ENCODE measurements around the gene STH. TPM values are rescaled to one million over a fixed set of nuclear protein-coding genes. Genes with fewer than 3 reads are reported as not detected.

The STH gene
- total and polyA plus RNA-seq, 12 donors, result not detected

DNA sequence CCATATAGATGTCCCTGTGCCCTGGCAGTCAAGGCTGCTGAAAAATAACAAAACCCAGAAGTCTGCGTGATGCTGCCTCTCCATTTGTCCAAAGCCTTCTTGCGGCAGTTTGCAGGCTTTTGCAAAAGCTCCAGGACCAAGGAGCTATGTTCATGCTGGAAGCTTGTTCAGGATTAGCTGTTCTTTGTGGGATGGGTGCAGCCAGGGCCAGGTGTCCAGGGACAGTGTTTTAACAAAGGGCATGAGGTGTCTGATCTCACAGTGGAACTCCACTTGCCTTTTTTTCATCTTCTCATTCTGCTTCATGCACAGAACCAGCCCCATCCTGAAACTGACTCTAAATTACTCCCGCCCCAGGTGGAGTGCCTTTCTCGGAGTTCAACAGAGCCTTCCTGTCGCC lies 31.7 kb upstream of the STH start:
- Histone ChIP-seq H3K27me3 (peaks cover 0 to 4% (median 0%) of the 10 kb centered on the region in 7 donors), H3K36me3 (no peaks in the 10 kb centered on the region), H3K27ac (no peak overlapping the region), H3K9me3 (peaks cover 0 to 2% (median 0%) of the 10 kb centered on the region in 11 donors), H3K4me1 (peaks cover 0 to 6% (median 0%) of the 10 kb centered on the region in 9 donors), H3K4me3 (no peak overlapping the region)
- ATAC-seq (no peak), DNase-seq (no peak)
- TF ChIP-seq, protein P1, sequence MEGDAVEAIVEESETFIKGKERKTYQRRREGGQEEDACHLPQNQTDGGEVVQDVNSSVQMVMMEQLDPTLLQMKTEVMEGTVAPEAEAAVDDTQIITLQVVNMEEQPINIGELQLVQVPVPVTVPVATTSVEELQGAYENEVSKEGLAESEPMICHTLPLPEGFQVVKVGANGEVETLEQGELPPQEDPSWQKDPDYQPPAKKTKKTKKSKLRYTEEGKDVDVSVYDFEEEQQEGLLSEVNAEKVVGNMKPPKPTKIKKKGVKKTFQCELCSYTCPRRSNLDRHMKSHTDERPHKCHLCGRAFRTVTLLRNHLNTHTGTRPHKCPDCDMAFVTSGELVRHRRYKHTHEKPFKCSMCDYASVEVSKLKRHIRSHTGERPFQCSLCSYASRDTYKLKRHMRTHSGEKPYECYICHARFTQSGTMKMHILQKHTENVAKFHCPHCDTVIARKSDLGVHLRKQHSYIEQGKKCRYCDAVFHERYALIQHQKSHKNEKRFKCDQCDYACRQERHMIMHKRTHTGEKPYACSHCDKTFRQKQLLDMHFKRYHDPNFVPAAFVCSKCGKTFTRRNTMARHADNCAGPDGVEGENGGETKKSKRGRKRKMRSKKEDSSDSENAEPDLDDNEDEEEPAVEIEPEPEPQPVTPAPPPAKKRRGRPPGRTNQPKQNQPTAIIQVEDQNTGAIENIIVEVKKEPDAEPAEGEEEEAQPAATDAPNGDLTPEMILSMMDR (IDR thresholded peaks at IDR 0.05), result no peak
- WGBS, 2 donors, result 82 to 86% methylated on average over 5 of the region's 5 CpGs
- intact Hi-C loops (cut with DNase I), result no loop called here

DNA sequence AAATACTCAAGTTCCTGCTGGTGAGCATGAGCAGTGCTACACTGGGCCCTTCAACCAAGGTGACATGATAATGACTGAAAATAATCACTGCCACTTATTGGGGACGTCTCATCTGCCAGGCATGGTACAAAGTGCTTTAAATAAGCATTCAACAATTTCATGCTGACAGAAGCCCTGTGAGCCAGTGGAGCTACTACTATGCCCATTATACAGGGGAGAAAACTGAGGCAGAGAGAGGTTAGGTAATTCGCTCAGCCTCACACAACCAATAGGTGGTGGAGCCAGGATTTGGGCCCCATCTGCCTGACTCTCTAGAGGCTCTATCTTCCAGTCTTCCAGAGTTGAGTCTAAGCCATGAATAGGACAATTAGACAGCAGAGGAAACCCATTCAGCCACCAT lies 30.3 kb upstream of the STH start:
- peaks cover 0 to 4% (median 0%) of the 10 kb centered on the region in 7 donors for H3K27me3 ChIP-seq
- H3K4me1 ChIP-seq, result peaks cover 0 to 6% (median 0%) of the 10 kb centered on the region in 9 donors
- WGBS, 2 donors, result 76 to 79% methylated on average over 2 of the region's 2 CpGs
- H3K27ac ChIP-seq, result no peak overlapping the region
- peaks cover 0 to 5% (median 0%) of the 10 kb centered on the region in 11 donors for H3K9me3 ChIP-seq
- H3K4me3 ChIP-seq, result no peak overlapping the region
- ATAC-seq, result no peak
- TF ChIP-seq, protein P1 (IDR thresholded peaks at IDR 0.05), result no peak
- no peak for DNase-seq
- intact Hi-C loops (cut with DNase I), result no loop called here
- H3K36me3 ChIP-seq, result no peaks in the 10 kb centered on the region

- H3K4me3 ChIP-seq, result no peak overlapping the region
- H3K27me3 ChIP-seq, result peaks cover 0 to 4% (median 0%) of the 10 kb centered on the region in 7 donors
- TF ChIP-seq, protein P1 (IDR thresholded peaks at IDR 0.05), result no peak
- H3K27ac ChIP-seq, result no peak overlapping the region
- intact Hi-C loops (cut with DNase I), result no loop called here
- peaks cover 0 to 6% (median 0%) of the 10 kb centered on the region in 9 donors for H3K4me1 ChIP-seq
- peaks cover 0 to 5% (median 0%) of the 10 kb centered on the region in 11 donors for H3K9me3 ChIP-seq
- ATAC-seq, result no peak
- no peaks in the 10 kb centered on the region for H3K36me3 ChIP-seq
- WGBS, 2 donors, result 89 to 91% methylated on average over 2 of the region's 2 CpGs
- DNase-seq, result no peak
Observed at GRCh38 chr17:45969726-45970125, 29.3 kb upstream of the STH start.

DNA sequence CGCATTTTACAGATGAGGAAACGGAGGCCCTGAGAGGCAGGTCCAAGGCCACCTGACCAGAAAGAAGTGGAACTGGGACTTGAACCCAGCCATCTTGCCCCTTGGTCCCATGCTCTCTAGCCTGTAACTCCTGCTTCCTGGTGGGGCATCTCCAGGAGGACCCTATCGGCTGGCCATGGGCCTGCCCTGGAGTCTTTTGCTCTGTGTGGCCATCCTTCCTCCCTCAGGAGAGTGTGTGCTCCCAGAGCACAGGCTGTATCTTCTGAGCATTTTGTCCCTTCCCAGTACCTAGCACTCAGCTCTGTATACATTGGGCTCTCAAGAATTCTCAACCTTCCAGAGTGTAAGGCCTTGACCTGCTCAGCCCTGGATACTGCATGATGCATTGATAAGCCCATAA lies 28.4 kb upstream of the STH start:
- 96 to 98% methylated on average over 3 of the region's 3 CpGs for WGBS, 2 donors
- no peak overlapping the region for H3K4me3 ChIP-seq
- peaks cover 0 to 5% (median 0%) of the 10 kb centered on the region in 9 donors for H3K4me1 ChIP-seq
- H3K27ac ChIP-seq, result no peak overlapping the region
- ATAC-seq (no peak), DNase-seq (no peak)
- peaks cover 0 to 4% (median 0%) of the 10 kb centered on the region in 7 donors for H3K27me3 ChIP-seq
- no peaks in the 10 kb centered on the region for H3K36me3 ChIP-seq
- TF ChIP-seq, protein P1 (IDR thresholded peaks at IDR 0.05), result no peak
- H3K9me3 ChIP-seq, result peaks cover 0 to 5% (median 0%) of the 10 kb centered on the region in 11 donors
- intact Hi-C loops (cut with DNase I), result no loop called here
